ENCODE measurements around the gene TMEM151A.
A peak's percentile ranks its signal among the peaks of the same experiment; 100 is the strongest.
"Not testable (repeated sequence)": the region's sequence is repeated elsewhere in the genome, so short reads cannot be mapped to it uniquely, and the experiment has no call there.

TMEM151A gene

GRCh38 chr11:66309475-66309874, 17.8 kb downstream of the TMEM151A start:
- DNase-seq (ENCODE audit: low spot score), result no peak

- no peak for DNase-seq (ENCODE audit: low spot score)
Observed at GRCh38 chr11:66310324-66310723, 18.6 kb downstream of the TMEM151A start.

DNA sequence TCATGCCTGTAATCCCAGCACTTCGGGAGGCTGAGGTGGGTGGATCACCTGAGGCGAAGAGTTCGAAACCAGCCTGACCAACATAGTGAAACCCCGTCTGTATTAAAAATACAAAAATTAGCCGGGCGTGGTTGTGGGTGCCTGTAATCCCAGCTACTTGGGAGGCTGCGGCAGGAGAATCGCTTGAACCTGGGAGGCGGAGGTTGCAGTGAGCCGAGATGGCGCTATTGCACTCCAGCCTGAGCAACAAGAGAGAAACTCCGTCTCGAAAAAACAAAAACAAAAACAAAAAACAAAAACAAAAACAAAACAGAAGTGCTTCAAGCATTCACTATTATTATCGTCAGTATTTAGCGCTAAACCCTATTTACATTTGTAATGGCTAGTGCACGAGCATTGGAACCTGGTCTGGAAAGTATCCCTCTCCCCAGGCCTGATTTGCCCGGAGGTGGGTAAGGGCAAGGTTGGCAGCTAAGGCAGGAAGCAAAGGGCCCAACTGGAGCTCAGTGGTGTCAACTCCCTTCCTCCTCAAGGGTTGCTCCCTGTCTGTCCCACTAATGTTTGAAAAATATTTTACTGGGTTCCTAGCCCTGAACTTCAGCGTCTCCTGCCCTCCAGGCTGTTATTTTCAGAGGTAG, 19.2 kb downstream of the TMEM151A start:
- DNase-seq (ENCODE audit: low spot score), result not testable (repeated sequence)

DNA sequence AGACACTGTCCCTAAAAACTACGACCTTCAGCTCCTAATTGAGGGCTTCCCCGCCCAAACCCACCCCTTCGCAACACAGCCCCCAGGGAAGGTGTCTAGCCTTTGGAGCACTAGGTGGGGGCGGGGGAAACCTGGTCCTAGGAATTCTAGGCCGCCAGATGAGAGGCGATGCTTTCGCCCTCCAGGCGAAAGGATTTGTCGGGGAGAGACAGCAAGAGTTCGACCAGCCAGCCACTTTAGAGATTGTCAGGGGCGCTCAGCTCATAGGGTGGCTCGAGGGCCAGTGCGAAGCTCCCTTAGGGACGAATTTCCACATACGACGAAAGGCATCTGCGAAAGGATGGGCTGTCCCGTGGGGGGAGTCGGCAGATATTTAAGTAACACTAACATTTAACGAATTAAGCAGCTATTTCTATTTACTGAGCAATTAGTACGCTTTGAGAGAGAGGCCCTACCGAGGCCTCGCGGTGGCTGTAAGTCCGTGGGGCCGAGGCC, 19.8 kb downstream of the TMEM151A start:
- no peak for DNase-seq (ENCODE audit: low spot score)

DNA sequence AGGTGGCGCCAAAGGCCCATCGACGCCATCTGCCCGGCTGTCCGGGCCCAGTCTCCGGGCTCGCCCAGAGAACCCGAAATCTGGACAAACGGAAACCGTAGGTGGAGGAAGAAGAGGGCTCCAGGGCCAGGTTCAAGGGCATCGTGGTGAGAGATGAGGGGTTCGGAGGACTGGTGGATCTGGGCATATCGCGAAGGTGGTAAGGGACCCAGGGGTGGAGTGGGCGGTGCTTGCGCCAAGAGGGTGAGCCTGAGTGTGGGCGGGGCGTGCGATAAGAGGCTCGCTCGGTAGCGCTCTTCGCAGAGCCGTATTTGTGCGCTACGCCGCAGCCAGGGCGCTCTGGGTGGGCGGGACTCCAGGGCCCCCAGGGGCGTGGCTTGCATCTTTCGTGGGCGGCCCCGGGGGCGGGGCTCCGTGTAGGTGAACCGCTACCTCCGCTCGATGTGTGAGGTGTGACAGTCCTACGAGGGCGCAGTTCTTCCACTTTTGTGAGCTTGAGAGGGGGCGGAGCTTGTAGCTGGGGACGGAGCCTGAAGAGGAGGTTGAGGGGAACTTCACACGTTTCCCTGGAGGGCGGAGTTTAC, 20.4 kb downstream of the TMEM151A start:
- DNase-seq (ENCODE audit: low spot score), result peak; percentile 89

DNA sequence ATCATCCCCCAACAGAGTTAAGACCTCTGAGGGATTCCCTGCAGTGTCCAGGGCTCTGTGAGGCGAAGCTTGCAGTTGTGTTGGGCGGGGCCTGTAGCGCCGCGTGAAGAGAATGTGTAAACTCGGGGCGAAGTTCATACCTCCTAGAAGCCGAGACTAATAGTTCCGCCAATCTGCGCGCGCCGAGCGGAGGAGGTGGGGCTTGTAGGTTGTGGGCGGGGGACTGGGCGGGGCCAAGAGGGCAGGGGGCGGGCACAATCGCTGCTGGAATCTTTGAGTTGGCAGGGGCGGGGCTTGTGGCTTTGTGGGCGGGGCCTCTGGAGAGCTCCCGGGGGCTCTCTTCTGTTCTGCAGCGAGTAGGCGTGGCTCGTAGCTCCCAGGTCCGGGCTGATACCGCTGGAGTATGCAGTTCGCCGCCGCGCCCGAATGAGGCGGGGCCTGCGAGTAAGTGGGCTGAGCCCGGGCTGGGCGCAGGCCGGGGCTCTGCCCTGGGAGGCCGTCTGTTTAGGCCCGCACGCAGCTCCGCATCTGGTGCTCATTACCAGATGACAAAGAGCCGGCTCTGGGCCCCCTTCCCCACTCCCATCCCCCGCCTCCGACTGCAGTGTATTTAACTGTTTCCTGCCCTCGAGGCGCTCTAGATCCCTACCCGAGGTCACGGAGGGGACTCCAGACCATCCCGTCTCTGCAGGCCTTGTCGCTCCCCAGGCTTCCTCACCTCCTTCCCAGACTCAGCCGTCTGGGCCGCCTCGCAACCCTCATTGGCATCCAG, 21.0 kb downstream of the TMEM151A start:
- DNase-seq (ENCODE audit: low spot score), result peak; percentile 97

DNA sequence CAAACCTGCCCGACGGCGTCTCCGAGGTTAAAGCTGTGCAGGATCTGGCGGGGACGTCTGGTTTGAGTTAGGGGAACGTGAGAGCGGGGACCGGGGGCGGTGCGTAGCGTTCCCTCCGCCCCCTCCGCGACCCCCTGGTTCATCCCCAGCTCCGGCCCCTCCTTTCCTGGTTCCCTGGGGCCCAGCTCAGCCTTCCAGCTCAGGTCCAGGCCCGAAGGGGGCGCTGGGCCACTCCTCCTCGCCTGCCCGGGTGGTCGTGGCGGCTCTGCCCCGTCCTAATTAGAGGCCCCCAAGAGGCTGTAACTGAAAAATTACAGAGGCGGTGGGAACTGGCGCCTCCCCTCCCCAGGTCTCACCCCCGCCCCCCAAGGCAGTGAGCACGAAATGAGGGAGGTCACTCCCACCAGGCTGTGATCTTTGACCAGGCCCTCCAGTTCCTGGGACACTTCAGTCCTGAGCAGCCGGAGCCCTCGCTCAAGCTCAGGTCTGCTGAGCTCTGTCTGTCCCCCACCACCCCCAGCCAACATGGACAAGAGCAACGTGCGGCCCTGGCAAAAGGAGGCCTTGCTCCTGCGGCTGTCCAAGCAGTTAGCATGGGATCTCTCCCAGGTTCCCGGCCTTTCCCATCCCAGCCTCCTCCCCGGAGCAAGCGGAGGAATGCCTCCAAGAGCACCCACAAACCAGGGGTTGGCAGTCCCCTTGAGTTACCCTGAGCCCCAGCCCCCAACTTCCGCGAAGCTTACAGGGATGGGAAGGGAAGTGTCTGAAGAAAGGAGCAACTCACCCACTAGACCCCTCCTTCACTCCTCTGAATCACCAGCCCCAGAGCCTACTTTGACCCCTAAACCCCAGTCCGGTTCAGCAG, 21.9 kb downstream of the TMEM151A start:
- peak; percentile 58 for DNase-seq (ENCODE audit: low spot score)

DNA sequence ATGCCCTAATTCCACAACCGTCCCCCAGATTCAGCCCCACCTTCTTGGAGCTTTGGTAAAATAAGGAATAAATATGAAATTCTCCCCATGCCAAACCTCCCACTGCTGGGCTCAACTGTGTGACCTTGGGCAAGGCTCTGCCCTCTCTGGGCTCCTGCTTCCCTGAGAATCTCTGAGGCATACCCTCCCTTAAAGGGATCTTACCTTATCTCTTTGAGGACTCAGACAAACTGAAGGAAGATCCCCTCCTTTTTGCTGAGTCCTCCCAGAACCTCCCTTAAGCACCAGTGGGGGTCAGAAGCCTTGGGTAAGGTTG, 22.4 kb downstream of the TMEM151A start:
- DNase-seq (ENCODE audit: low spot score), result no peak

GRCh38 chr11:66314561-66315497, 23.1 kb downstream of the TMEM151A start:
- DNase-seq (ENCODE audit: low spot score), result no peak

GRCh38 chr11:66315498-66315885, 23.8 kb downstream of the TMEM151A start:
- DNase-seq (ENCODE audit: low spot score), result no peak

- DNase-seq (ENCODE audit: low spot score), result peak; percentile 22
Observed at GRCh38 chr11:66315921-66316811, 24.5 kb downstream of the TMEM151A start.

DNA sequence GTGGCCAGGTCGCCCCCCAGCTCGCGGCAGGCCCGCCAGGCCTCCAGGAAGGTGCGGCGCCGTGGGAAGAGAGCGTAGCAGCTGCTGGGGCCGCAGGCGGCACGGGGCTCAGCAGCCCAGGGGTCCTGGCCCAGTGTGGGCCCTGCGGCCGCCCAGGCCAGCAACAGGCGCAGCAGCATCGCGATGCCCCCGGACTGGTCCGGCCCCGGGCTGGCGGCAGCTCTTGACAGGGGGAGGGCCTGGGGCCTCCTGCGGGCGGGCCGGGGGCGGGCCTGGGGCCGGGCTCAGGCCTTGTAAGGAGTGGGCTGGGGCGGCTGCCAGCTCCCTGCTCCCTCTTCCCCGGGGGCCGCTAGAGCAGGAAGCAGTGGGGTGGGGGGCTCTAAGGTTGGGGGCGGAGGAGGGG, 25.2 kb downstream of the TMEM151A start, which contains the start of gene CD248:
CD248 (minus strand) TSS at position 196 of the 403 bp plus-strand sequence; CDS start at position 179, 17 bp downstream.
- peak; percentile 91 for DNase-seq (ENCODE audit: low spot score)

DNA sequence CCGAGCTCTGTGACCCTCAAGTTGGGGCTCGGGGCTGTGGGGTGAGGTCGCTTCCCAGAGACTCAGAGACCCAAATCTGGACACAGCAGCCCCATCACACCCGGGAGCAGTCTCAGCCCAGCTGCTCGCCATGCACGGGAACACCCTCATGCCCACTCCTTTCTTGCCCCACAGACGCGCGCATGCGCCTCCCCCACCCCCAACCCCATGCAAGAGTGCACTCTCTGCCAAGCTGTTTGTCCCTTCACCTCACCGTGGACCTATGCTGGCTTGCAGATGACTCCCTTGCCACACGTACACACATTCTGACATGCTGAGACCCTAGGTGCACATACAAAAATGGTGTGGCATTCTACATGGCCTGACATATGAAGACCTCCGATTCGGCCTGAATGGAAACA, 25.6 kb downstream of the TMEM151A start:
- peak; percentile 74 for DNase-seq (ENCODE audit: low spot score)

DNA sequence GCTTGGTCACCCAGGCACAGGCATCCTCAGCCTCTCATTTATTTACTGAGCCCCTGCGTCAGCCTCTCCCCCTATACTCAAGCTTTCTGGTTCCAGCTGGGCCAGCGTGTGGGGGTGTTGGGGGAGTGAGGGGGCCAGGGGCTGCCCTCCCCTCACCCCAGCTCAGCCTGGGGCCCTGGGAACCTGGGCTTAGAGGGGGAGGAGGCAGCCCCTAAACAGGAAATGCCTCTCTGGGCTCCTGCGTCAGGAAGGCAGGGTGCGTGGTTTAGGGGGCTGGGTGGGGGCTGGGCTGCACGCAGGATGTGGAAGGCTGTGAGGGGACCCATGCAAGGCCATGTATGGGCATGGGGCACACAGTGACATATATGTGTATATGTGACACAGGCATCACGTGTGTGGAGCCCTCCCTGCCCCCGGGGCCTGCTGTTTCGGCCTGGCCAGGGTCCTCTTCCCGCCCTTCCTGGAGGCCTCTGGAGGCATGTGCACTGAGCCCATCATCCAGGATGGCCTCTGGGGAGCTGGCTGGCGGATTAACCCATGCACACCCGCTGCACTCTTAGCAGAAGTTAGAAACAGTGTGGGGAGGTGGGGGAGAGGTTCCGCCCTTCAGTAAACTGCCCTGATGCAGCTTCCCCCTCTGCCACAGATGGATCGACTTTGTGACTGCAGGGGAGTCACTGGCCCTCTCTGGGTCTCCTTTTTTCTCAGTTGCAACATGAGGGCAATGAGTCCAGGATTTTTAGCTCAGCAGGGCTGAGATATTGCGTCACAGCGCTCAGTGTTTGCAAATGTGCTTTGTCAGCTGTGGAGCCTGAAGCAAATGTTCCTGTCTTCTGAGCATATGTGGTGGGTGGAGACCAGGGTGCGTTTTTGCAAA, 26.3 kb downstream of the TMEM151A start:
- peak; percentile 56 for DNase-seq (ENCODE audit: low spot score)

GRCh38 chr11:66318600-66318970, 26.9 kb downstream of the TMEM151A start:
- DNase-seq (ENCODE audit: low spot score), result no peak

GRCh38 chr11:66320289-66320688, 28.6 kb downstream of the TMEM151A start:
- not testable (repeated sequence) for DNase-seq (ENCODE audit: low spot score)

- DNase-seq (ENCODE audit: low spot score), result not testable (repeated sequence)
Observed at GRCh38 chr11:66320748-66321147, 29.1 kb downstream of the TMEM151A start.

DNA sequence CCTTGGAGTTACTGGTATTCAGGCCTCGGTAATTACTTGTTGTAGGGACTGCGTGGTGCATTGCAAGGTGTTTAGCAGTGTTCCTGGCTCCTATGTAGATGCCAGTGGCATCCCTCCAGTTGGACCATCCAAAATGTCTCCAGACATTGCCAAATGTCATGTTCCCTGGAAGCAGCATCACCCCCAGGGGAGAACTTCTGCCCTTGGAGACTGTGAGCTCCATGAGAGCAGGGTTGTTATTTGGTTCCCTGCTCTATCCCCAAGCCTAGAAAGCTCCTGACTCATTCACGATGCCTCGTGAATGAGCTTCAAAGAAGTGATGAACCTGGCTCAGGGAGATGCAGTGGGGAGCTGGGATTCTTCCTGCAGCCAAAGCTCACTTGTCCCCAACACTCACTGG, 29.9 kb downstream of the TMEM151A start:
- DNase-seq (ENCODE audit: low spot score), result no peak
